Kidney epithelial cell (primary cell): Measurements from ENCODE around the gene SUCLG2. TPM values are rescaled to one million over a fixed set of nuclear protein-coding genes. Genes with fewer than 3 reads are reported as not detected.

ENCODE experiments used
- DNase-seq: peaks from one replicate; pipeline ENCODE4 v3.0.0-alpha.2; 2010; ENCODE audit warnings: low read depth
- H3K27me3 ChIP-seq: 2 replicates; pipeline ENCODE4 v1.6.0; 2011; ENCODE audit warnings: low read length; ENCODE audit not compliant: control insufficient read depth, insufficient read depth
- H3K36me3 ChIP-seq: 2 replicates; pipeline ENCODE4 v1.5.1; 2011; ENCODE audit warnings: low read length; ENCODE audit not compliant: control insufficient read depth, insufficient read depth
- H3K4me3 ChIP-seq: 2 replicates; pipeline ENCODE4 v1.5.1; 2011; ENCODE audit warnings: low read depth, mild to moderate bottlenecking, control low read depth, low read length
- CTCF ChIP-seq: IDR thresholded peaks from 2 replicates; pipeline ENCODE4 v1.5.1; 2011; ENCODE audit warnings: mild to moderate bottlenecking, moderate library complexity, low read length, control low read depth, inconsistent platforms; ENCODE audit not compliant: insufficient read depth, poor library complexity, severe bottlenecking
- total RNA-seq: library from RNA; depleted of rRNA; stranded (reverse); fragments of >200 nt; gene quantifications from 2 replicates; pipeline ENCODE4 v1.2.3, GENCODE V29; 2015

The SUCLG2 gene
- total RNA-seq, 1 donor from 2014 or later: 38.1 TPM

- peak; percentile 19 for TF ChIP-seq CTCF
- peak; percentile 2 for DNase-seq
Measured at GRCh38 chr3:67605377-67605776, 49.0 kb downstream of the SUCLG2 start.

GRCh38 chr3:67602816-67603215, 51.6 kb downstream of the SUCLG2 start:
- no peaks in the 10 kb centered on the region for H3K27me3 ChIP-seq
- no peak for DNase-seq
- no peak for TF ChIP-seq CTCF
- no peaks in the 10 kb centered on the region for H3K36me3 ChIP-seq
- no peak overlapping the region for H3K4me3 ChIP-seq

More at GRCh38 chr3:67605377-67605776, 49.0 kb downstream of the SUCLG2 start:
- Histone ChIP-seq H3K27me3 (no peaks in the 10 kb centered on the region), H3K4me3 (no peak overlapping the region), H3K36me3 (no peaks in the 10 kb centered on the region)

GRCh38 chr3:67601919-67602608, 52.3 kb downstream of the SUCLG2 start:
- H3K36me3 ChIP-seq: no peaks in the 10 kb centered on the region
- no peak for TF ChIP-seq CTCF
- H3K4me3 ChIP-seq: no peak overlapping the region
- H3K27me3 ChIP-seq: no peaks in the 10 kb centered on the region
- no peak for DNase-seq

- DNase-seq: no peak
Measured at GRCh38 chr3:67601385-67601784, 53.0 kb downstream of the SUCLG2 start.

GRCh38 chr3:67599821-67600220, 54.6 kb downstream of the SUCLG2 start:
- no peak for DNase-seq
- no peaks in the 10 kb centered on the region for H3K27me3 ChIP-seq
- TF ChIP-seq CTCF: no peak
- H3K4me3 ChIP-seq: no peak overlapping the region
- no peaks in the 10 kb centered on the region for H3K36me3 ChIP-seq

More at GRCh38 chr3:67601385-67601784, 53.0 kb downstream of the SUCLG2 start:
- Histone ChIP-seq H3K27me3 (no peaks in the 10 kb centered on the region), H3K4me3 (no peak overlapping the region), H3K36me3 (no peaks in the 10 kb centered on the region)
- TF ChIP-seq CTCF: no peak
